Mucosa of gallbladder (tissue), 1 donor: ENCODE data around the gene TCF7L2. TPM values are rescaled to one million over a fixed set of nuclear protein-coding genes. Genes with fewer than 3 reads are reported as not detected.

Experiments used
- DNase-seq: peaks from one replicate; pipeline ENCODE4 v3.0.0-alpha.2; 2020; ENCODE audit warnings: low spot score
- total RNA-seq: library from RNA; stranded (reverse); gene quantifications from one replicate; pipeline ENCODE4 v1.2.1, GENCODE V29; 2021
- donor health status: DM: no; HTN: no; CAD: no.

TCF7L2 gene
- total RNA-seq, 1 donor from 2014 or later: 35.3 TPM

GRCh38 chr10:113124724-113125123, 174.7 kb downstream of the TCF7L2 start:
- no peak for DNase-seq

- no peak for DNase-seq
These were observed 175.6 kb downstream of the TCF7L2 start for GRCh38 chr10:113125612-113126011.

- peak; percentile 40 for DNase-seq
These were observed 176.5 kb downstream of the TCF7L2 start for GRCh38 chr10:113126229-113127201.

- no peak for DNase-seq
These were observed 177.3 kb downstream of the TCF7L2 start for GRCh38 chr10:113127261-113127900.

GRCh38 chr10:113127901-113128283, 177.8 kb downstream of the TCF7L2 start:
- no peak for DNase-seq

- DNase-seq: no peak
These were observed 178.5 kb downstream of the TCF7L2 start for GRCh38 chr10:113128450-113129070.

GRCh38 chr10:113129117-113129516, 179.1 kb downstream of the TCF7L2 start:
- no peak for DNase-seq

- no peak for DNase-seq
These were observed 180.1 kb downstream of the TCF7L2 start for GRCh38 chr10:113130014-113130641.

GRCh38 chr10:113131613-113132261, 181.7 kb downstream of the TCF7L2 start:
- no peak for DNase-seq

- no peak for DNase-seq
These were observed 182.6 kb downstream of the TCF7L2 start for GRCh38 chr10:113132591-113133121.

- no peak for DNase-seq
These were observed 183.6 kb downstream of the TCF7L2 start for GRCh38 chr10:113133497-113134115.

GRCh38 chr10:113135025-113135424, 185.0 kb downstream of the TCF7L2 start:
- no peak for DNase-seq

- no peak for DNase-seq
These were observed 188.1 kb downstream of the TCF7L2 start for GRCh38 chr10:113137941-113138685.

GRCh38 chr10:113138937-113139585, 189.0 kb downstream of the TCF7L2 start:
- no peak for DNase-seq

- DNase-seq: no peak
These were observed 189.7 kb downstream of the TCF7L2 start for GRCh38 chr10:113139699-113140098.

GRCh38 chr10:113140143-113141011, 190.3 kb downstream of the TCF7L2 start:
- no peak for DNase-seq

- DNase-seq: no peak
These were observed 192.7 kb downstream of the TCF7L2 start for GRCh38 chr10:113142601-113143362.

- DNase-seq: no peak
These were observed 194.5 kb downstream of the TCF7L2 start for GRCh38 chr10:113144576-113144975.
